B cell (primary cell): ENCODE measurements around the gene TMEM38A. TPM values are rescaled to one million over a fixed set of nuclear protein-coding genes. Genes with fewer than 3 reads are reported as not detected.
"Not testable (repeated sequence)": the region's sequence is repeated elsewhere in the genome, so short reads cannot be mapped to it uniquely, and the experiment has no call there.

Source experiments
- ATAC-seq: fragments of 200-7000 bp; cut with Tn5 transposase; one replicate; pipeline ENCODE4 v1.10.0; 2021; ENCODE audit warnings: low read depth, mild to moderate bottlenecking, moderate number of reproducible peaks, moderate library complexity
- CTCF ChIA-PET: fragments of 350-600 bp; sonication (Branson Sonifier 250); formaldehyde crosslinking; loops from one replicate; lab custom pipeline; 2021; ENCODE audit warnings: antibody characterized with exemption, inconsistent platforms; lab: Charles Lee
- POLR2A ChIA-PET: fragments of 350-600 bp; sonication (Branson Sonifier 250); formaldehyde crosslinking; loops from one replicate; lab custom pipeline; 2021; ENCODE audit warnings: antibody characterized with exemption; lab: Charles Lee
- DNase-seq: peaks from one replicate; pipeline ENCODE4 v3.0.0; 2013
- H2AFZ ChIP-seq: 2 replicates; pipeline ENCODE4 v1.6.1; 2012; ENCODE audit warnings: mild to moderate bottlenecking, low read depth, low read length; ENCODE audit not compliant: insufficient read depth, poor library complexity, severe bottlenecking
- H3K27ac ChIP-seq, 2 donors: 1 replicate in 1 of 2; 2 replicates in 1 of 2; pipeline ENCODE4 v1.5.1; 2012 to 2013; ENCODE audit warnings: low read length in 2 of 2, mild to moderate bottlenecking in 2 of 2, moderate library complexity in 1 of 2
- H3K27me3 ChIP-seq, 4 experiments: fragments of 200-600 bp in 1 of 4; sonication (generic) in 1 of 4; replicated peaks in 1 of 4; 1 replicate in 2 of 4; 2 replicates in 2 of 4; pipeline versions ENCODE4 v1.6.1 to v1.7.0; 2013 to 2016; ENCODE audit warnings: low read length in 3 of 4, mild to moderate bottlenecking in 2 of 4, mixed read lengths in 1 of 4, moderate library complexity in 1 of 4; ENCODE audit not compliant: insufficient read depth in 4 of 4, control insufficient read depth in 3 of 4; ENCODE audit errors: control extremely low read depth in 1 of 4
- H3K36me3 ChIP-seq, 2 experiments: replicated peaks in 1 of 2; 1 replicate in 1 of 2; 2 replicates in 1 of 2; pipeline versions ENCODE4 v1.6.1 to v1.7.1; 2013; ENCODE audit warnings: low read length in 1 of 2; ENCODE audit not compliant: insufficient read depth in 2 of 2, control insufficient read depth in 1 of 2; ENCODE audit errors: control extremely low read depth in 1 of 2, extremely low read depth in 1 of 2
- H3K4me1 ChIP-seq, 2 donors: fragments of 200-600 bp in 1 of 2; sonication (generic) in 1 of 2; 1 replicate in 1 of 2; 2 replicates in 1 of 2; pipeline versions ENCODE4 v1.5.1 to v1.6.1; 2013 to 2017; ENCODE audit warnings: low read length in 2 of 2; ENCODE audit not compliant: control insufficient read depth in 2 of 2, insufficient read depth in 2 of 2
- H3K4me2 ChIP-seq: replicated peaks from 2 replicates; pipeline ENCODE3; 2012; ENCODE audit warnings: mild to moderate bottlenecking, low read depth, low read length; ENCODE audit not compliant: poor library complexity, severe bottlenecking
- H3K4me3 ChIP-seq, 5 experiments: fragments of 200-600 bp in 1 of 5; sonication (generic) in 1 of 5; 1 replicate in 3 of 5; 2 replicates in 2 of 5; pipeline versions ENCODE4 v1.5.1 to v1.7.0; 2011 to 2016; ENCODE audit warnings: low read length in 4 of 5, mild to moderate bottlenecking in 4 of 5, low read depth in 2 of 5, control low read depth in 1 of 5, moderate library complexity in 1 of 5; ENCODE audit not compliant: insufficient read depth in 1 of 5; ENCODE audit errors: control extremely low read depth in 1 of 5, extremely low read depth in 1 of 5
- H3K79me2 ChIP-seq: fragments of 200-600 bp; sonication (generic); one replicate; pipeline ENCODE4 v1.6.0; 2016; ENCODE audit warnings: low read length; ENCODE audit not compliant: control insufficient read depth, insufficient read depth
- H3K9ac ChIP-seq: fragments of 200-600 bp; sonication (generic); 2 replicates; pipeline ENCODE4 v1.6.1; 2017; ENCODE audit warnings: mild to moderate bottlenecking, low read length, moderate library complexity
- H3K9me3 ChIP-seq, 3 donors: one replicate each; pipeline versions ENCODE4 v1.6.1 to v1.7.1; 2013; ENCODE audit warnings: low read length in 2 of 3; ENCODE audit not compliant: control insufficient read depth in 2 of 3, insufficient read depth in 1 of 3; ENCODE audit errors: control extremely low read depth in 1 of 3
- H4K20me1 ChIP-seq: 2 replicates; pipeline ENCODE4 v1.6.0; 2012; ENCODE audit warnings: mild to moderate bottlenecking, low read length; ENCODE audit not compliant: insufficient read depth, control insufficient read depth, poor library complexity, severe bottlenecking
- H3K27ac Mint-ChIP-seq: one replicate; pipeline ENCODE4 v1.8.0; 2021; ENCODE audit warnings: mixed read lengths
- H3K27me3 Mint-ChIP-seq: one replicate; pipeline ENCODE4 v1.8.0; 2021; ENCODE audit warnings: mixed read lengths
- H3K4me1 Mint-ChIP-seq: one replicate; pipeline ENCODE4 v1.8.0; 2021; ENCODE audit warnings: mixed read lengths
- H3K4me3 Mint-ChIP-seq: one replicate; pipeline ENCODE4 v1.8.0; 2021; ENCODE audit warnings: mixed read lengths
- H3K9me3 Mint-ChIP-seq: one replicate; pipeline ENCODE4 v1.8.0; 2022; ENCODE audit warnings: mixed read lengths; ENCODE audit not compliant: insufficient read depth
- EZH2 ChIP-seq: IDR thresholded peaks from 2 replicates; pipeline ENCODE4 v1.6.1; 2012; ENCODE audit warnings: borderline replicate concordance, low read depth, mild to moderate bottlenecking, moderate library complexity, low read length; ENCODE audit not compliant: insufficient read depth, poor library complexity, severe bottlenecking
- WGBS: methylation state at CpG from one replicate; pipeline ENCODE4 v1.1.5; 2013; ENCODE audit warnings: missing lambda C conversion rate; ENCODE audit not compliant: insufficient coverage; 5-methylcytosine and 5-hydroxymethylcytosine counted together
- intact Hi-C: fragments of 100-400 bp; cut with micrococcal nuclease; formaldehyde crosslinking; loops from one replicate; pipeline ENCODE4 v1.10.0; 2022
- polyA plus RNA-seq: library from polyadenylated mRNA; depleted of rRNA; stranded (reverse); fragments of >200 nt; gene quantifications from 2 replicates; pipeline ENCODE4 v1.2.3, GENCODE V29; 2012
- total RNA-seq, 2 donors: library from RNA; stranded (reverse); fragments of 120-200 nt in 1 of 2; gene quantifications; 1 replicate in 1 of 2; 2 replicates in 1 of 2; pipeline versions ENCODE4 v1.2.3 to v1.2.4, GENCODE V29; 2013 to 2022
- TF ChIP-seq, protein P1 (sequence below): fragments of 200-600 bp; IDR thresholded peaks from one replicate; pipeline ENCODE4 v1.8.0; 2022; ENCODE audit warnings: antibody characterized with exemption, mild to moderate bottlenecking

Gene TMEM38A
- total and polyA plus RNA-seq, 2 donors (not counting 1 experiment from before 2014, with no cell fraction given), result 5.7 to 7.1 TPM

DNA sequence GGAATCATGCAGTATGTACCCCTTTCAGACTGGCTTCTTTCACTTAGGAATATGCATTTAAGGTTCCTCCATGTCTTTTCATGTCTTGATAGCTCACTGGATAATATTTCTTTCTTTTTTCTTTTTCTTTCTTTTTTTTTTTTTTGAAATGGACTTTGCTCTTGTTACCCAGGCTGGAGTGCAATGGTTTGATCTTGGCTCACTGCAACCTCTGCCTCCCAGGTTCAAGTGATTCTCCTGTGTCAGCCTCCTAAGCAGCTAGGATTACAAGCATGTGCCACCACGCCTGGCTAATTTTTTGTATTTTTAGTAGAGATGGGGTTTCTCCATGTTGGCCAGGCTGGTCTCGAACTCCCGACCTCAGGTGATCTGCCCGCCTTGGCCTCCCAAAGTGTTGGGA, 7.8 kb downstream of the TMEM38A start:
- H3K4me1 Mint-ChIP-seq, H3K27me3 ChIP-seq, H2AFZ ChIP-seq, H3K27ac ChIP-seq, H3K79me2 ChIP-seq, intact Hi-C loops, H3K9me3 ChIP-seq, ATAC-seq, H3K4me1 ChIP-seq, H3K9me3 Mint-ChIP-seq, CTCF ChIA-PET, H3K4me3 Mint-ChIP-seq, H3K27ac Mint-ChIP-seq, H3K36me3 ChIP-seq, H3K27me3 Mint-ChIP-seq, POLR2A ChIA-PET, H4K20me1 ChIP-seq, H3K9ac ChIP-seq, H3K4me3 ChIP-seq, H3K4me2 ChIP-seq, DNase-seq: not testable (repeated sequence)
- no CpG with 5 or more reads among the region's 4 CpGs for WGBS

DNA sequence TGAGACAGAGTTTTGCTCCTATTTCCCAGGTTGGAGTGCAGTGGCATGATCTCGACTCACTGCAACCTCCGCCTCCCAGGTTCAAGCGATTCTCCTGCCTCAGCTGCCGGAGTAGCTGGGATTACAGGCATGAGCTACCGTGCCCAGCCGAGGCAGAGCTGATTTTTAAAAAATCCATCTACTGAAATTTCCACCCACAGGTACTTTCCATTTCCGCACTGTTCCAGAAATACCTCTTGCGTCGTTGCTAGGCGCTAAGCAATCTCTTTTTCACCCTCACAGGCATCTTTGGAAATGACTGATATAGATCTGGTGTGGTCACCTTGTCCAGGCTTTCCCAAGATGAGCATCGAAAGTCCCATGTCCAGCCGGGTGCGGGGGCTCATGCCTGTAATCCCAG, 9.4 kb downstream of the TMEM38A start:
- no peaks in the 10 kb centered on the region for H3K9me3 Mint-ChIP-seq
- intact Hi-C loops, result no loop called here
- H3K79me2 ChIP-seq, result peaks cover 4% of the 10 kb centered on the region
- over 99% methylated on average over 10 of the region's 13 CpGs for WGBS
- H3K4me2 ChIP-seq, result no peak overlapping the region
- no peaks in the 10 kb centered on the region for H3K27me3 ChIP-seq
- no peak overlapping the region for H2AFZ ChIP-seq
- H3K4me1 Mint-ChIP-seq, result no peaks in the 10 kb centered on the region
- TF ChIP-seq, protein P1, sequence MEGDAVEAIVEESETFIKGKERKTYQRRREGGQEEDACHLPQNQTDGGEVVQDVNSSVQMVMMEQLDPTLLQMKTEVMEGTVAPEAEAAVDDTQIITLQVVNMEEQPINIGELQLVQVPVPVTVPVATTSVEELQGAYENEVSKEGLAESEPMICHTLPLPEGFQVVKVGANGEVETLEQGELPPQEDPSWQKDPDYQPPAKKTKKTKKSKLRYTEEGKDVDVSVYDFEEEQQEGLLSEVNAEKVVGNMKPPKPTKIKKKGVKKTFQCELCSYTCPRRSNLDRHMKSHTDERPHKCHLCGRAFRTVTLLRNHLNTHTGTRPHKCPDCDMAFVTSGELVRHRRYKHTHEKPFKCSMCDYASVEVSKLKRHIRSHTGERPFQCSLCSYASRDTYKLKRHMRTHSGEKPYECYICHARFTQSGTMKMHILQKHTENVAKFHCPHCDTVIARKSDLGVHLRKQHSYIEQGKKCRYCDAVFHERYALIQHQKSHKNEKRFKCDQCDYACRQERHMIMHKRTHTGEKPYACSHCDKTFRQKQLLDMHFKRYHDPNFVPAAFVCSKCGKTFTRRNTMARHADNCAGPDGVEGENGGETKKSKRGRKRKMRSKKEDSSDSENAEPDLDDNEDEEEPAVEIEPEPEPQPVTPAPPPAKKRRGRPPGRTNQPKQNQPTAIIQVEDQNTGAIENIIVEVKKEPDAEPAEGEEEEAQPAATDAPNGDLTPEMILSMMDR, result no peak
- TF ChIP-seq EZH2, result no peak
- no peak overlapping the region for H3K27ac Mint-ChIP-seq
- ChIA-PET POLR2A (no interaction called here), CTCF (interaction anchor here (0.6 kb wide), 1 partner anchor 396 kb away, joined by 4 read pairs; no protein-coding TSS in a partner anchor)
- H3K27ac ChIP-seq, result no peak overlapping the region
- no peak overlapping the region for H3K4me3 Mint-ChIP-seq
- no peak overlapping the region for H3K9ac ChIP-seq
- no peaks in the 10 kb centered on the region for H4K20me1 ChIP-seq
- no peaks in the 10 kb centered on the region for H3K27me3 Mint-ChIP-seq
- no peaks in the 10 kb centered on the region for H3K4me1 ChIP-seq
- H3K36me3 ChIP-seq, result peaks cover 0 to 3% of the 10 kb centered on the region in 2 experiments
- ATAC-seq, result no peak
- H3K4me3 ChIP-seq, result no peak overlapping the region
- DNase-seq, result no peak
- H3K9me3 ChIP-seq, result no peaks in the 10 kb centered on the region
